Muscle of arm (tissue), 12 donors: ENCODE results near the gene FAM221B. TPM values are rescaled to one million over a fixed set of nuclear protein-coding genes. Genes with fewer than 3 reads are reported as not detected.
A peak's percentile ranks its signal among the peaks of the same experiment; 100 is the strongest.

ENCODE experiments used
- DNase-seq: peaks from one replicate; pipeline ENCODE4 v3.0.0-alpha.2; 2013
- polyA plus RNA-seq, 12 donors: library from polyadenylated mRNA; unstranded; fragments of 120-200 nt; gene quantifications; one replicate each; pipeline ENCODE4 v1.2.1, GENCODE V29; 2013; ENCODE audit not compliant: insufficient read length in 12 of 12

FAM221B gene
- polyA plus RNA-seq, 12 donors: 0.07 to 0.62 (median 0.23) TPM; not detected in 2

DNA sequence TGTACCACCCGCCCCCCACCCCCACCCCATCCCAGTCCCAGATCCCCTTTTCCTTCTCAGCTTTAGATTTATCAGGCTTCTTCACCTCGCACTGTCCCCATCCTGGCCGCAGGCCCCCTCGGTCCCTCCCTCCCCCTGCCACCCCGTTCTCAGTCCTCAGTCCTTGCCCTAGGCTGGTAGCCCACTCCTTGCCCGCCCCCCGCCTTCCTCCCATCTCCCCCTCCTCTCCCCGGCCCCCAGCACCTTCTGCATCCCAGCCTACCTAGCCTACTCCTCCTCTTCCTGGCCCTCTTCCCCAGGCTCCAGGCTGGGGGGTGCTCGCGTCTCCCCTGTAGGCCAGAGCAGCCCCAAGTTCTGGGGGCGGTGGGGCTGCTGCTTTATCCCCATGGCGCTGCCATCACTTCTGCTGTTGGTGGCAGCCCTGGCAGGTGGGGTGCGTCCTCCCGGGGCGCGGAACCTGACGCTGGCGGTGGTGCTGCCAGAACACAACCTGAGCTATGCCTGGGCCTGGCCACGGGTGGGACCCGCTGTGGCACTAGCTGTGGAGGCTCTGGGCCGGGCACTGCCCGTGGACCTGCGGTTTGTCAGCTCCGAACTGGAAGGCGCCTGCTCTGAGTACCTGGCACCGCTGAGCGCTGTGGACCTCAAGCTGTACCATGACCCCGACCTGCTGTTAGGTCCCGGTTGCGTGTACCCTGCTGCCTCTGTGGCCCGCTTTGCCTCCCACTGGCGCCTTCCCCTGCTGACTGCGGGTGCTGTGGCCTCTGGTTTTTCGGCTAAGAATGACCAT lies 36.3 kb downstream of the FAM221B start:
- DNase-seq: no peak

DNA sequence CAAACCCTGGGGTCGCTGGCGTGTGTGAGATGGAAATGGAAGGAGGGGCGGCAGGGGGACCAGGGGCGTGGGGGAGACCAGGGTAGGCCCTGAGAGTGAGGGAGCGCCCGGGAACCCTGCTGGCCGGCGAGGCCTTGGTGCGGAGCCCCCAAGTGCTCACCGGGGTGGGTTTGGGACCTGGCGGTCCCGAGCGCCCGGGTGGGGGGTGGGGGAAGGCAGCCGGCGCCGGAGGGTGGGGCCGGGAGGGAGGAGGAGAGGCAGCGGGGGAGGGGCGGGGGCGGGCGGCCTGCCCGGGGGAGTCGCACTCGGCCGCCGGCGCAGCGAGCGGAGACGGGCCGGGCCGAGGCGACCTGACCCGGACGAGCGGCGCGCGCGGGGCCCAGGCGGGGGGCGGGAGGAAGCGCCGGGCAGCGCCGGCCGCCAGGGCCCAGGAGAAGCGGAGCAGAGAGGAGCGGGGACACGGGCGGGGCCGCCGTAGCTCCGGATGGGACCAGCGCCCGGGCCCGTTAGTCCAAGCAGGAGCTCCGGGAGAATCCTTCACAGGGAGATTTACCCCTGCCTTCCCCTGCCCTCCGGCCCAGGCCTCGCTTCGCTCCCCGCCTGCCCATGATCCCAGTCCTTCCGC lies 37.1 kb downstream of the FAM221B start, which contains the start of gene NPR2:
NPR2 (plus strand) TSS at position 295 of the 625 bp plus-strand sequence. CDS start 818 bp downstream, outside the sequence.
- no peak for DNase-seq

DNA sequence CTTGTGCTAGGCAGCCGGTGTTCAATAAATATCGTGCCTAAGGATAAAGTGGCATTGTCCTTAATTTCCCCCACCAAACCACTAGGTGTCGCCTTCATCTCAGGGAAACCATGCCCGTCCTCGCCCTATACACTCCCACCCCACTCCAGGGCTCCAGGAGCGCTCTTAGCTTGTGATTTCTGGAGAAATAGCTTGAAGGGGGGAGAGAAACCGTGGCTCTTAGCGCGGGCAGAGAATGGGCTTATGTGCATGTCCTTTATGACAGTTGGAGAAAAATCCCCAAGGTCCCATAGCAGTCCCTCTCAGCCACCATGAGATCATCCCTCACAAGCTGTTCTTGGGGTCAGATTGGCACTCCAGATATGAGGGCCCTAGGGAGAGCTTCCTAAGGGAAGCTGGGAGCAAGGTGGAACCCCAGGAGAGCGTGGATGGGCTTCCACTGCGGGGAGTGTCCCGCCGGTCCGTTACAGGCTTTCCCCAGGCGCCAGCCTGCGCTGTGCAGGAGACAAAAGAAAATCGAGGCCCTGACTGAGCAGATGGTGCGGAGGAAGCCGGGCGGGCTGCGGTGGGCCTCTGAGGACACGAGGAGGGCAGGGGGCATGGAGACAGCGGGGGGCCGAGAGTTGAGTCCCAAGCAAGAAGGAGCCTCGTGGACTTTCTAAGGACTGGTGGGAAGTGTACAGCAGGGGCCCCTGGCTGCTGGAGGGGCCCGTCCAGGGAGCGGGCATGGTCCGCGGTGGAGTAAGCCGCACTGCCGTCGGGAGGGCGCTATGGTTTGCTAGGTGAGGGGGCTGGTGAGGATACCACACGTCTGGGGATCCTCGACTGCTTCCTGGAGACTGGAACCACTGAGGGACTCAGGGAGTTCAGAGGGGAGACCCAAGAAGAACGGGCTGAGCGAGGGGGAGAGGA lies 37.9 kb downstream of the FAM221B start:
- DNase-seq: peak; percentile 88

DNA sequence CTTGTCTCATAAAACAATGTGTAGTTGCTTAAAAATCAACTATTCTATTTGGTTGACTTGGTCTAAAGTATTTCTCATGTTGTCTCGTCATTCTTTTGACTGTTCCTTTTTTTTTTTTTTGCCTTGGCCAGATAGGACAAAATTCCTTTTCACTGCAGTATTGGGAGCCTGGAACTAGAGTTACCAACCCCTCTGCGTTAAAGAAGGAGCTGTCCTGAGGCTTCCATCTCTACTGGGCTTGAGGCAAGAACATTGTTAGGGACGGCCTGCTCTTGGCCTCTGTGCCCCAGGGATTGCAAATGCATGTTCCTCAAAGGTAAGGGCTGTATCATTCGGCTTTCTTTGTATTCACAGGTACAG lies 38.5 kb downstream of the FAM221B start:
- DNase-seq: no peak

DNA sequence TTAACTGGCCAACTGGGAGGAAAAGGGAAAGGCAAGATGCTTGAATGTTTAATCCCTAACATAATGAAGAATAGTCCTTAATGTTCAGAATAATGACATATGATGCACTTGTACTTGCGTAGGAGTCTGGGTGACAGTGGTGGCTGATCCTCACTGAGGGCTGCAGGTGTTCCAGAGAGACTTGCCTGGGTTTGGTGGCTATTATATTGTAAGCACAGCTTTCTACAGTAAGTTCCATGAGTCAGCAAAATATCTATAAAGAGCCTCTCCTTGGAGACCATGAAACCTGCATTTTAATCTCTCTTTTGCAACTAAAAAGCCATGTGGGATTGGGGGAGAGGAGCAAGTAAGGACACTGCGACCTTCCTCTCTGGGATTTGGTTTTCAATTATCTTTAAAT lies 39.0 kb downstream of the FAM221B start:
- DNase-seq: no peak

DNA sequence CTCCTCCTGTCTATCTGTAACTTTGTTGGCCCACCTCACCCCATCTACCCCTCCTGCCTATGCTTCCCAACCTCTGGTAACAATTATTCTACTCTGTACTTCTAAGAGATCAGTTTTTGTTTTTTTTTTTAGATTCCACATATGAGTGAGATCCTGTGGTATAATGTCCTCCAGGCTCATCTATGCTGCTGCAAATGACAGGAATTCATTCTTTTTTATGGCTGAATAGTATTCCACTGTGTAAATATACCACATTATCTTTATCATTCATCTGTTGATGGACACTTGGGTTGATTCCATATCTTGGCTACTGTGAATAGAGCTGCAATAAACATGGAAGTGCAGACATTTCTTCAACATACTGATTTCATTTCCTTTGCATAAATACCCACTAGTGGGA lies 45.1 kb downstream of the FAM221B start:
- DNase-seq: no peak

DNA sequence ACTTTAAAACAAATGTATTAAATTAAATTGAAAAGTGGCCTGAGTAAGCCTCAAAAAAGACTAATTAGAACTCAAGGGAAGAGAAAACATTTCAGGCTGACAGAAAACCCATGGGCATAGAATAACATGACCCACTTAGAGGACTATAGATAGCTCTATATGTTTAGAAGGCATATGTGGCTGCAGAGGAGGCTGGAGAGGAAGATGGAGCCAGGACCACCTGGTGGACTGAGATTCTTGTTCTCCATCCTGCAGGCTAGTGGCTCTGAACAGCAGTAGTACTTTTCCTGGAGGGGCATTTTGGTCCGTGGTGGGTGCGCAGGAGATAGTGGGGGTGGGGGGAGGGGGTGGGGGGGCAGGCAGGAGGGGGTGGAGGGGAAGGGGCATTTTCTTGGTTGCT lies 47.5 kb downstream of the FAM221B start:
- no peak for DNase-seq

DNA sequence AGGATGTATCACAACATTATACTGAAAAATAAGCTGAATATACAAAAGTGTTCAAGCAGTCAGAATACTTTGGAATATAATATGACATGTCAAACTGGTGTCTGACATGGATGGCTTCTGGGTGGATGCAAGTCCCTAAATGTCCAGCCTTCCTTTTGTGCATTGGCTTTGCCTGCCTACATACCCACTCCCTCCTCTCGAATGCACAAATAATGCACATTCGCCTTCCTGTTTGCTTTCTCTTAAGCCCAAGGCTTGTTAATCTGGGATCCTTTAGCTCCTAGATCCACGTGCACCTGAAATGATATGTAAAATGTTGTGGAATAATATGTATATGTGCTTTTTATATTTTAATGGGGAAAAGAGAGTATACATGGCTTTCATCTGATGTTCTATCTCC lies 50.0 kb downstream of the FAM221B start:
- DNase-seq: no peak

DNA sequence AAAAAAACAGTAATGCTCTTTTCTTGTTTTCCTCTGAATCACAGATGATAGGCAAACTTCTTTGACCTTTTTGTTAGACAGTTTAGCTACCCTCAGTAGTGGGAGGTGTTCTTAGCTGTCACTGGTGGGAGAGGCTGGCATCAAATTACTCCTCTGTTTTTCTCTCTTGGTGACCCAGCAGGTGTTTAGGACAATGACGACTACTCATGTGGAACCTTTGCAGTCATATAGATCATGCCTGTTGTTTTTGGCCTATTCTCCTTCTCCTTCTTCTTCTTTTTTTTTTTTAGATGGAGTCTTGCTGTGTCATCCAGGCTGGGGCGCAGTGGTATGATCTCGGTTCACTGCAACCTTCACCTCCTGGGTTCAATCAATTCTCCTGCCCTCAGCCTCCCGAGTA lies 52.5 kb downstream of the FAM221B start:
- no peak for DNase-seq

DNA sequence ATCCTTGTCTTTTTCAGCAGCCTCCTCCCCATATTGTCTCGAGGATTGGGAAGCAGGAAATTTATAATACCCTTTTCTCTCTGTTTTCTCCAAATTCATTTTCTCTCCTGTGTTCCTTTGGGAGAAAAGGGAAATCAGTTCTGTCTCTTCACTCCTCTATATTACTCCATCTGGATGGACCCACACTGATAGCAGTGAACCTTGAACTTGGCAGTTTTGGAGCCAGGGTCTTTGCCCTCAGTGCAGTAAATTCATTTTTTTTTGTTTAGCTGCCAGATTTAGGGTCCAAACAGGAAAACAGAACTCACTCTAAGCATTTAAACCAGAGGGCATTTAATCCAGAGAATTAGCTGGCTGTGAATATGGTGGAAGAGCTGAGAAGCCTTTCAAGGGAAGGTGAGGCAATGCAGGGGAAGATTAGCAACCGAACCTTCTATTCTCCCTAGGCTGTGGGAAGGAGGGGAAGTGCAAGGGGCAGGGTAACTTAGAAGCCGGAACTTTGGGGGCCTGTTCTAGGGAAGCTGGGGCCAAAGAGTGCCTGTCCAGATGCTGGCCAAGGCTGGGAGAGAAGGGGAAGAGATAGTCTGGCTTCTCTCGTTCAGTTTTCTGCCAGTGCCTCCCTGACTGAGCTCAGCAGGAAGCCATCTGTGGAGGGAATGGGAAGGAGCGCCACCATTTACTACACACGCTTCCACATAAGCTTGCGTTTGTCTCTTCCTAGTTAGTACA lies 53.5 kb downstream of the FAM221B start:
- no peak for DNase-seq

DNA sequence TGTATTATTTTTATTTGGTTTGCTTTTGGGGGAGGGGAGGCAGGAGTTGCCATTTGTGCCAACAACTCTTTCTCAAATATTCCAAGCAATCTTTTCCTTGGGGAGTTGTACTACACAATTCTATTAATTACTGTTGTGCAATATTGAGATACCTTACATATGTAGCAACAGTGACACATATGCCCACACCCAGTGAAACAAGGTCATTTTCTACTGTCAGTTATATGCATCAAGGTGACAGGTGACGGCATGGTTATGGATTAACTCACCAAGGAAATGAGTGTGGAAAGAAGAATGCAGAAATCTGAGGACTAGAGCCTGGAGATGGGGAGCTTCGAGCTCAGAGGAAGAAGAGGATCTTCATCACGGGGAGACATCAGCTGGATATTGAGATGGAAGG lies 56.6 kb downstream of the FAM221B start:
- DNase-seq: no peak

DNA sequence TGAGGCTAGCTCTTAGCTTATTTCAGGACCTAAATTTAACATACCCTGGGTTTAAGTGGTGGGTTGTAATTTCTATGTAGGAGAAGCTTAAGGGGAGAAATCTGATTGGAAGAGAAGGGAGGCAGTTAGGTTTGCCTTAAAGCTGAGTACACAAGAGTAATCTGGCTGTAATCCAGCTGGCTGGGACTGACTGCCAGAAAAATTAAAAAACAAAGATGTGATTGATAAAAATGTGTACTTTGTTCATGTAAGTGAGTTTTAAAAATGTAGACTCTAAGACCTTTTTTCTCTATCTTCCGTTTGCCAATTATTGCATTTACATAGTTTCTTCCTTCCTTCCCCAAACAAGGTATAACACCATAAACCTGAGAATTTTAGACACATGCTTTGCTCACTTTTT lies 57.0 kb downstream of the FAM221B start:
- no peak for DNase-seq

DNA sequence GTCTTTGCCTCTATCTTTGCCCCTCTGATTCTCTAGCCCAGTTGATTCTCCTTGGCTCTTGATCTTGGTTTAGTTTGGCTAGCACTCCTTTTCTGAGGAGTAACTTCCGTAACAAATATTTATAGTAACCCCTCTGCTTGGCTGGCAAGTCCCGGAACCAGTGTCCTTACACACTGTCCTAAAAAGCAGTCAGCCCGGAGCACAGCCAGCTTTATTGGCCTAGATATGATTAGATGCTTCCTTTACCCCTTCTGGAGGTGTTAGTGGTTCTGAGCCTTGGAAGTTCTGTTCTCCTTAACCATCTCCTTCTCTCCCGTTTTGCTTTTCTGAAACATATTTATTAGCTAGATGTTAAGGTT lies 57.5 kb downstream of the FAM221B start:
- DNase-seq: no peak

DNA sequence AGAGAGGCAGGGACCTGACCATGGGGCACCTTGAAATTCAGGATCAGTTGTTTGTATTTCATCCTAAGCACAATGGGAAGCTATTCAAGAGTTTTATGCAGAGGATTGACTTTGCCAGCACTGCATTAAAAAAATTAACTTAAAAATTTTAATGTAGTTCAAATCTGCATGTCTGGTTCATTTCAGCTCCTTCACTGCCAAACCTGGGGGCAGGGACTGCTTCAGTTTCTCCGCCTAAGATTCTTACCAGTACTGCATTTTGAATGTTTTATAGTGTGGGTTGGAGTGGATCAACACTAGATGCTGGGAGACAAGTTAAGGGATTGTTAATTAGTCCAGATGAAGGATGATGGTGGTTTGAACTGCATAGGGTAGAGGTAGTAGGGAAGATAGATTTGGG lies 58.8 kb downstream of the FAM221B start:
- no peak for DNase-seq

DNA sequence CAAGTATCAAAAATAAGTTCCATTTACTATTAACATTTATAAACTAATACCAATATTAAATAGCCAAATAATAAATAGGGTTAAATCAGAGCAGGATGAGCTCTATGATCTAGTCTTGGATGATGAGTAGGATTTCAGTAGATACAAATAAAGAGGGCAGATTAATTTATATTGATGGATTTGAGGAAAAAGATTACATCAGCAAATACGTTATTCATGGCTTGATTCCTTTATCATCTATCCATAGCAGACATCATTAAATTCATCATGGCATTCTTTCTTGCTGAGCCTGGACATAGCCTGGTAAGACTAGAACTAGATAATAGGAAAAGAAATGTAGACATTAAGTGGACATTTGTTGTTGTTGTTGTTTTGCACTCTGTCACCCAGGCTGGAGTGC lies 61.1 kb downstream of the FAM221B start:
- DNase-seq: no peak

DNA sequence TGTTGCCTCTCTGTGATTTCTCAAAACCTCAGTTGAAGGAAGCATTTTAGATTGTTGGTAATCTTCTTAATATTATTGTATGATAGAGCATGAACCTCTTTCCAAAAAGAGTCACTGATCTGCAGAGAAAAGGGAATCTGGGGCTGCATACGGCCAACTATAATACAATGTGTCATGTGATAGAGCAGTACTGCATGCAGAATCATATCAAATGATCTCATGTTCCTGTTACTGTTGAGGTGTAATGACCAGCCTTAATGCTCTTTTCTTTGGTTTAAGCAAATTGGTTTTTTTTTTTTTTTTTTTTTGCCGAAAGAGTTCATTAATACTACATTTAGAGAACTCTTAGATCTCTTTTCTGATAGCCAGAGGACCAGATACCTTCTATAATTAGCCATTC lies 61.5 kb downstream of the FAM221B start:
- DNase-seq: no peak

Other genes starting within 250 kb of the FAM221B start
- 10 to 100 TPM in 11 of 12 donors, not detected in 1; 27.1 to 42.8 (median 33.8) TPM for gene TESK1, start 223.5 kb downstream of the FAM221B start, polyA plus RNA-seq
- gene CD72, start 210.3 kb downstream of the FAM221B start, polyA plus RNA-seq: 1 to 10 TPM in 10 of 12 donors, not detected in 2; 1.0 to 4.8 (median 2.1) TPM
- 1 to 10 TPM in 1 of 12 donors, under 1 TPM in 8, not detected in 3; 0.13 to 2.3 (median 0.20) TPM for gene SIT1, start 177.8 kb downstream of the FAM221B start, polyA plus RNA-seq
- gene RMRP, start 170.7 kb downstream of the FAM221B start, polyA plus RNA-seq: not detected
- 10 to 100 TPM in 10 of 12 donors, not detected in 2; 12.4 to 21.7 (median 16.1) TPM for gene CCDC107, start 170.4 kb downstream of the FAM221B start, polyA plus RNA-seq
- 1 to 10 TPM in 11 of 12 donors, not detected in 1; 3.3 to 8.0 (median 5.2) TPM for gene ARHGEF39, start 163.5 kb downstream of the FAM221B start, polyA plus RNA-seq
- 1 to 10 TPM in 4 of 12 donors, under 1 TPM in 6, not detected in 2; 0.42 to 6.9 (median 0.75) TPM for gene CA9, start 154.8 kb downstream of the FAM221B start, polyA plus RNA-seq
- over 10,000 TPM in 1 of 12 donors, 1,000 to 10,000 TPM in 11; 1,434 to 10,856 (median 6,506) TPM for gene TPM2, start 138.8 kb downstream of the FAM221B start, polyA plus RNA-seq
- gene TLN1, start 96.5 kb downstream of the FAM221B start, polyA plus RNA-seq: 100 to 1,000 TPM in 3 of 12 donors, 10 to 100 TPM in 8, not detected in 1; 83.0 to 108 (median 90.3) TPM
- gene CREB3, start 96.1 kb downstream of the FAM221B start, polyA plus RNA-seq: 10 to 100 TPM in 11 of 12 donors, not detected in 1; 21.3 to 45.7 (median 24.9) TPM
- 10 to 100 TPM in 11 of 12 donors, not detected in 1; 33.9 to 87.1 (median 55.8) TPM for gene GBA2, start 79.5 kb downstream of the FAM221B start, polyA plus RNA-seq
- 10 to 100 TPM in 11 of 12 donors, not detected in 1; 15.1 to 21.8 (median 19.8) TPM for gene RGP1, start 79.4 kb downstream of the FAM221B start, polyA plus RNA-seq
- gene MSMP, start 74.5 kb downstream of the FAM221B start, polyA plus RNA-seq: 1 to 10 TPM in 1 of 12 donors, under 1 TPM in 1, not detected in 10; 0.98 to 1.4 TPM
- gene NPR2, start 37.1 kb downstream of the FAM221B start, polyA plus RNA-seq: 10 to 100 TPM in 11 of 12 donors, not detected in 1; 14.4 to 30.9 (median 26.3) TPM
- gene SPAG8, start 16.5 kb downstream of the FAM221B start, polyA plus RNA-seq: 1 to 10 TPM in 10 of 12 donors, not detected in 2; 1.7 to 4.0 (median 2.2) TPM
- gene HINT2, start 13.7 kb downstream of the FAM221B start, polyA plus RNA-seq: 10 to 100 TPM in 11 of 12 donors, not detected in 1; 25.7 to 40.7 (median 29.3) TPM
- gene TMEM8B, start 496 bp upstream of the FAM221B start, polyA plus RNA-seq: 10 to 100 TPM in 11 of 12 donors, not detected in 1; 12.0 to 33.1 (median 22.2) TPM
- gene OR13J1, start 41.7 kb upstream of the FAM221B start, polyA plus RNA-seq: under 1 TPM in 4 of 12 donors, not detected in 8; 0.13 to 0.31 (median 0.17) TPM
- 1 to 10 TPM in 8 of 12 donors, under 1 TPM in 2, not detected in 2; 0.18 to 2.6 (median 1.5) TPM for gene HRCT1, start 77.5 kb upstream of the FAM221B start, polyA plus RNA-seq
- 1 to 10 TPM in 10 of 12 donors, not detected in 2; 1.1 to 2.8 (median 1.9) TPM for gene SPAAR, start 80.8 kb upstream of the FAM221B start, polyA plus RNA-seq
- gene OR2S2, start 129.4 kb upstream of the FAM221B start, polyA plus RNA-seq: under 1 TPM in 6 of 12 donors, not detected in 6; 0.22 to 0.48 (median 0.29) TPM
- gene RECK, start 208.2 kb upstream of the FAM221B start, polyA plus RNA-seq: 10 to 100 TPM in 11 of 12 donors, not detected in 1; 21.7 to 62.1 (median 29.2) TPM